Measurements from ENCODE around the gene MAML2.

The MAML2 gene

DNA sequence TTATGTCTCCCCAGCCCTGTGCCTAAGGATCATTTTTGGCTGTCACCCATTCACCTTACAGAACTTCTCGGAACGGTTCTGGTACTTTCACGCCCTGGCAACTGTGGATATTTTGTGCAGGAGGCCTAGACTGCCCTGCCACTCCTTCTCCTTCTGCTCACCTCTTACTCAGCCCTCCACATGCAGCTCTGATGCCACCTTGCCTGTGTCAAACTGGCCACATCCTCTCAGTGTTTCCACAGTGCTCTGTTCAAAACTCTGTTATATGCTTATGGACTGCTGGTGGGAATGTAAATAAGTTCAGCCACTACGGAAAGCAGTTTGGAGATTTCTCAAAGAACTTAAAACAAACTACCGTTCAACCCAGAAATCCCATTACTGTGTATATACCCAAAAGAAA, 318.3 kb downstream of the MAML2 start:
- DNase-seq, result no peak

DNA sequence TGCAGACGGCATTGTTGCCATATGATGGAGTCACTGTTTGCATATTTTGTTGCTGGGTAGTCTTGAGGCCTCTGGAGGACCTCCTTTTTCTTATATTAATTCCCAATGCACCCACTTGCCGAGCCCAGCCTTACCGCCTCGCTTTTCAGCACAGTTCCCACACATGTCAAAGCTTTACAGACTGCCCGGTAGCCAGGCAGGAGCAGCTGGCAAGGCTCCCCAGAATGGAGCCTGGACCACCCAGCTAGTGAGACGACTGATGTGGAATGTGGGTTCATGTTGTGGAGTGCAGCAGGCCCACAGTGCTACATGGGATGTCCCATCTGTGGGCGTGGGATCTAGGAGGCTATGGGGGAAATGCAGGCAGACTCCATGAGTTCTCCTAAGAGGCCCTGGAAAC, 319.7 kb downstream of the MAML2 start:
- DNase-seq, result no peak

DNA sequence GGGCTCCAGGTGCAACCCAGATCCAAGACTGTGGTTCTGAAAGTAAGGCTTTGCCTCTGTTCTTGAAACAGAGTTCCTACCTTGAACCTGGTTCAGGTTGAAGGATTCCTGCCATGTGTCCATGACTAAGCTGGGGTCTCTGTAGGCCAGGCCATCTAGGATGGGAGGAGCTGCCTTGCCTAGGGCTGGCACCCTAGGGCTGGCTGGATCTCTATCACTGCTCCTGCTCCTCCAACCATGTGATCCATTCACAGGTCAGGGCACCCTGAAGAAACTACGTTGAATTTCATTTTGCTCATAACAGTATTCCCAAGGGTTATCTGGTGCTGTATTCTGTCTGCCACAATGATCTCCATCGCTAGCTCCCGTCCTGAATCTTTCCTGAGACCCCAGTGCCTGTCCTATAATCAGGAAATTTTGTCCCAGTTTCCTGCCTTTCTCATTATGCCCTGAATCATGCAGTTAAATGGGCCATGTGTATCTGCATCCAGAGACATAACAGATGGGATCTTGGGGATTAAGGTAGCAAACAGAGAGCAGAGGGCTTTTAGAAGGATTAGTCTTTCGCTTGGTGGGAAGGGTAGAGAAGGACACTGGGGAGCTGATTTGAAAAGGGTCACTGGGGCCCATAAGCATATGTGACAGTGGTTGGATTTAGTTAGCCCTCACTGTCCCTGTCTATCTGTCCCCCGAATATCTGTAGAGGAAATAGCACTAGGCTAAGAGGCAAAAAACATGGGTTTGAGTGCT, 320.9 kb downstream of the MAML2 start:
- DNase-seq, result no peak

DNA sequence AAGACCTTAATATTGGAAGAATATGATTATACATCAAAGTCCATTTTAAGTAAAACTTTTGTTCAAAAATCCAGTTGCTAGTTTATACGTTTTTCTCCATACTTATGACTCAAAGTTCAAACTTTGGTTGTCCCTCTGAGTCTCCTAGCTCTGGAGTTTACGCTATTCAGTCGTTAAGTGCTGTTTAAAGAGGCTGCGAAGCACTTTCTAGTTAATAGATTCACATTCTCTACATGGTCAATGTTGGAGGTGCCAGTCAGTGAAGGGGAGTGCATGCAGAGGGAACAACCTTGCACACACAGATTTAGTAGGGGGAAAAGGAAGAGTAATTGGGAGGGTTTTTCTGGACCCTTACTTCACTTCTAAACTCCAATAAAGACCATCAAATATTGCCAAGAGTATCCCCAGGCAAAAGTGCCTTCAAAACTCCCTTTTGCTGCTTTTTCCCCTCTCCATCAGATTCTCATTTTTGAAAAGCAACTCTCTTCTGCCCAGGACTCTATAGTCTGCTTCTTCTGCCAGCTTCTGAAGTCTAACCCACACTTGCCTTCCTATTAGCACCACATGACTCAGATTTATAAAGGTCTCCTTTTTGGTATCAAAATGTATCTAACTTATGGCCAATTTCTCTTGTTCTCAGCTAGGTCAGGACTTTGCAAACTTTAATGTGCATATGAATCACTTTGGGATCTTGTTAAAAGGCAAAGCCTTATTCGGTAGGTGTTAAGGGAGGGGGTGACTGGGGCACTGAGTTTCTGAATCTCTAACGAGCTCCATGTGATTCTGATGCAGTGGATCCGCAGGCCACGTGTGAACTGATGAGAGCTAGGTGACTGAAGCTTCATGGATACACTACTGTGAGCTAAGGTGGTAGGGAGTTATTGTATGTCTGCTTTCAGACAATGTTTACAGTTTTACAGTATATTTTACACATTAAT, 322.9 kb downstream of the MAML2 start:
- DNase-seq, result no peak

DNA sequence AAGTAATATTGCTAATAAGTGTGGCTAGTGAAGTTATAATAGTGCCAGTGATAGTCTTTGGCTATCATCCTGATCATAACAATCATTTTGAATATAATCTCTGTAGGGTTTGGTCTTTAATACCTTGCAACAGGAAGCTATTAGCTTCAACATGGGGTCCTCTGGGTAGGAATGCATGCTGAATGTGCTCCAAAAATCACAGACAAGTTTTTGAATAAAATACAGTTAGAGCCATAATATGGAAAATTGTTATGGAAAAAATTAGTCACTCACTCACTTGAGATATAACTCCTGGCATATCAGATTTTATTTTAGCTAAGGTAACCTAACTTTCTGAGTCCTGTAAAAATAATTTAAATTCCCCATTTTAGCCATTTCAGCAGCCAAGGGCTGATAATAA, 323.7 kb downstream of the MAML2 start:
- DNase-seq, result no peak

DNA sequence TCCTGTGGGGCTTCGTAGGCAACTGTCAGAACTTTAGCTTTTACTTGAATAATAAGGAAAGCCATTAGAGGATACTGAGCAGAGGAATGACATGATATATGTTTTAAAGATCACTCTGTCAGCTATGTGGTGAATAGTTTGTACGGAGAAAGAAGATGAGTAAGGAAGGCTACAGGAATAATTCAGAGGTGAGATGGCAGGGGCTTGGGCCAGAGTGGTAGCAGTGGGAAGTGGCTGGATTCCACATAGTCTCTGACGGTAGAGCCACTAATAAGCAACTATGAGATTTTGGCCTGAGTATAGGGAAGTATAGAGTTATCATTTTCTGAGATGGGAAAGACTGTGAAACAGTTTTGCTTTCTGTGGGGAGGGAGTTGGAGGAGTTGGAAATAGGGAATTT, 325.1 kb downstream of the MAML2 start:
- DNase-seq, result no peak

DNA sequence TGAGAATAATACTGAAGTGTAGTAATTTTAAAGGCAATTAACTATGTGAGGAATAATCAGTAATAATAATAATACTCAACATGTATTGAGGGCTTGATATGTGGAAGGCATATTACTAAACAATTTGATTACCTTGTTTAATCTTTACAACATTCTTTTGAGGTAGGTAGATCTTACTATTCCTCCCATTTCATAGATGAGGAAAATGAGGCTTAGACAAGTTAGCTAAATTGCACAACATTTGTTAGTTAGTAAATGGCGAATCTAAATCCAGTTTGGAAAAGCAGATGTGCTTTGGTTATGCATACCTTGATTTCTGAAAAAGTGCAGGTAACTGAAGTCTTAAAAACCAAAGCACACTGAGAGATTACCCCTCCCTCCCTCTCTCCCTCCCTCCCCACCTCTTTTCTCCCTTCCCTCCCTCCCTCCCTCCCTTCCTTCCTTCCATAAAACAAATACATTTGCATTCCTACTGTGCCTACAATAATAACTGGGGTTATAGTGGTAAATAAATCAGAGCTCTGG, 326.0 kb downstream of the MAML2 start:
- no peak for DNase-seq

DNA sequence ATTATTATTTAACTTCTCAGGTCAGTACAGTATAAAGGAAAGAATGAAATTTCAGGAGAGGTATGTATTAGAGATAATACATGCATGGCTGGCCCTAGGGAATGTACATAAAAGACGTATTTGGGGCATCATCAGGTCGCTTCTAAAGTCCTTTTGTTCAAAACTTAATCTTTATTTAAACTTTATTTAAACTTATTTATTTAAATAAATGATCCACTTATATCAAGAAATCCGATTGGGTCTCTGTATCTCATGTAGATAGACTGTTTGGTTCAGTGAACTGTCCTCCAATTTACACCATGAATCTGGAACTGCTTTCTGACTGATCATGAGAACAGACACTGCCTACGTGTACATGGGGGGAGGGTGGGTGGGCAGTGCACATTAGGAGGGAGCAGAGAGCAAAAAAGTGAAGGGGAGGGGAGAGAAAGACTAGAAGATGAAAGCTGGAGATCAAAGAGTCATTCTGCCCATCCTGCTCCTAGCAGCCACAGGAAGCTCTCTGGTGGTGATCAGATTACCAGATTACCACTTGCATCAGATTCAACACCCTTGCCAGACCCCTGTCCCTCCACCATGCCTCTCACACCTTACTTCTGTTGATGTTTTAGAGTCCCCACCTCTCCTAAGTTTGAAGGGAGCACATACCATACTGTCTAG, 327.0 kb downstream of the MAML2 start:
- DNase-seq, result peak; percentile 94

DNA sequence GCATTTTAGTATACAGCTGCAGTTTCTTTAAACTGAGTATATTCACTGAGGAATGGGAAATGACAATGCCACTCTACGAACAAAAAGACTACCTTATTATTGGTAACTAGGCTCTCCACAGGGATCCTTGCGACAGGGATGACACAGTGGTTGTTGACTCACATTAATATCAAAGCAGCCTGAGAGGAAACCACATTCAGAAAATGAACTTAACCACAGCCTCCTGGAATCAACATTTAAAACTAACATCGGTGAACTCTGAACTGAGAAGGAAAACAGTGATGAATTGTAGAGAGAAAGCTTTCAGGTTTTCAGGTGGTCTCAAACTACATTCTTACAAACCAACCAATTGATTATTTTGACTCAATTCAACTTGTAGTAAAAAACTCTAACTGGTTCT, 328.8 kb downstream of the MAML2 start:
- no peak for DNase-seq

DNA sequence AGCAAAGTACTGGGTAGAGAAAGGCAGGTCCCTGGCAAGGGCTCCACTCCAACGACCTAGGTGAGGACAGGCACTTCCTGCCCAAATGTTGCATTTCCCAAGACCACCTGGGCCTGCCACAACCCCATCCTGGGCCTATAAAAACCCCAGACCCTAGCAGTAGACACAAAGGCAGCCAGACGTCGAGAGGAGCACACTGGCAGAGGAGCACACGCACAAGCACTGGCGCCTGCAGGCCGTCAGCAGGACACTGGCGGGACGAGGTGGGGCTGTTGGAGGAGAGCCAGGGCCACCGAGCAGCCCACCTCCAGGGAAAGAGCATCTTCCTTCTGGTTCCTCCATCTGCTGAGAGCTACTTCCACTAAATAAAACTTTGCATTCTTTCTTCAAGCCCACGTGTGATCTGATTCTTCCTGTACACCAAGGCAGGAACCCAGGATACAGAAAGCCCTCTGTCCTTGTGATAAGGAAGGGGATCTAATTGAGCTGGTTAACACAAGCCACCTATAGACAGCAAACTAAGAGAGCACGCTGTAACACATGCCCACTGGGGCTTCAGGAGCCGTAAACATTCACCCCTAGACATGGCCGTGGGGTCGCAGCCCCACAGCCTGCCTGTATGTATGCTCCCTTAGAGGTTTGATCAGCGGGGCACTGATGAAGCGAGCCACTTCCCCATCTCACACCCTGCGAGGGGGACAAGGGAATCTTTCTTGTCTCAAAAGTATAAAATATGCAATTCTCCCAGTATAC, 329.4 kb downstream of the MAML2 start:
- DNase-seq, result peak; percentile 70

DNA sequence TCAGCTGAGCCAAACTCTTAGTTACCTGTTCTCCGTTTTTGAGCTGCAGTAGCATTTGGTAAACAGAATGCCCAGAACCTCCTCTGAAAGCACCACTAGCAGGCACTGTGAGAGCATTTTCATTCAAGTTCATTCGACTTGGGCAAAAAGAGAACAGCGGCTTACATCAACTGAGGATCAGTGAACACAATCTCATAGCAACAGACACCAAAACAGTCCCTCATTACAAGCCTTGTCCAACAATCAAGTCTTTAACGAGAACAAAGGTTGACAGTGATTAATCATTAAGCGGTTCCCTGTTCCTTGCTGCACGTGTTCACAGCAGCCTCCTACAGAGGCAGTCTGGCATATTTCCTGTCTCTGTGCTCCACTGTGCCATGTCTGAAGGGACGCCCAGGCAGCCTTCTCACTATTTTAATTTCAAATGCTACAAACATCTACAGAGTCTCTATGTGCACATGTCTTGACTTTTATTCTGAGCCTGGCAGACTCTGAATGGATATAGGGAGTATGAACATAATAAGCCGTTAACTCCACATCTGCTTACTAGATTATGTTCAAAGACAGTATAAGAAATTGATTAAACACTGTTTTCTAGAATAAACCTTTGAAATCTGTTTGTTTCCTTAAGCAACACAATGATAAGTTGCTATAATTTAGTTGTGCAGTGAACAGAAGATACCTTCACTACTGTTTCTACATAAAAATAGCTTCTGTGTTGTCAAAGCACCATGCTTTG, 330.7 kb downstream of the MAML2 start:
- peak; percentile 93 for DNase-seq

DNA sequence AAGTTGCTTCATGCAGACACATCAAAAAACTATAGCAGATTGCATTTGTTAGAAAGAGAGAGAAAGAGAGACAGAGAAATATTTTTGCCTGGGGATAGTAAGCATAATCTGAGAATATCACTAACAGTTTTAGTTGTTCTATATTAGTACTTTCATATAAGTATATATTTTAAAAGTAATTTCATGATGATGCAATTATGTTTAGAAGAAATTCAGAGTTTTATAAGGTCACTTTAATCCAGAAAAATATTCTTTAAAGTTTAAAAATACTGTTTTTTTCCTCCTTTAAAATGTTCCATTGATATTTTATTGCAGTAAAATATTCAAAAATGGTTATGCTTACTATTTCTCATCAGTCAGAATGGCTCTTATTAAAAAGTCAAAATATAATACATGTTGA, 332.3 kb downstream of the MAML2 start:
- no peak for DNase-seq

DNA sequence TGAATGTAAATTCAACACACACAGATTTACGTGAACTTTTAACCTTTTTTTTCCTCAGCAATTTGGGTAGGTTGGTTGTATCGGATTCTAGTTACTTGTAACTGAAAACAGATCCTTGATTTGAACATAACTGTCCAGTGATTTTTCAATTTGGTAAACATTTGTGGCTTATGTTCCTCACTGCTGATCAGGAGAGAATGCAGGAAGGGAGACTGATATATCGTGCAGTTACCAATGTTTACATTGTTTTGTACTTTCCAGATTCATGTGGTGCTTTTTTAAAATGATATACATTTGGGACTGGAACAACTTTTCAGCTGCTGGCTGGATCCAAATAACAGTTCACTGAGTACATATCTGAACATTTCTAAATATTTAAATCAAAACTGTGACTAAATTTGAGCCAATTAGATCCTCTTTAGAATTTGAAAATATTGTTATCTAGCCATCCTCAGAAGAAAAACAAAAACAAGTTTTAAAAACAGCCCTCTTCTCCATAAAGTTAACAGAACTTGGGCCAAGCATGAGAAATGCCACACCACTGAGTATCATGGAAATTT, 334.8 kb downstream of the MAML2 start:
- no peak for DNase-seq

DNA sequence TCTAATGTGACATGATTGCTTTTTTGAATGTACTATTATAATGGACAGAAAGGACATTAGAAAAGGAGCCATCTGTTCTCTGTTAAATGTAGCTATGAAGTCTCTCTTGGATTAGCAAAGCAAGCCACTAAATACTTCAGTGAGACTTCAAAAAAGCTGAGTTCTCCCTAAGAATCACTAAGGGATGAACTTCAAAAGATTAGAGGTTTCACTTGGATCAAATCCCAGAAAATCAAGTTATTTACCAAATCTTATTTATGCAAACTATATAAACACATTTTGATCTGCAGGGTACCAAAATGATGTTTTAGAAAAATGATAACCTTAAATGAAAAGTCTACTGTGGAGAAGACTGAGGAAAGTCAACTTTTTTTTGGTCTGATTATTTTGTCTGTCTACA, 337.0 kb downstream of the MAML2 start:
- DNase-seq, result no peak

DNA sequence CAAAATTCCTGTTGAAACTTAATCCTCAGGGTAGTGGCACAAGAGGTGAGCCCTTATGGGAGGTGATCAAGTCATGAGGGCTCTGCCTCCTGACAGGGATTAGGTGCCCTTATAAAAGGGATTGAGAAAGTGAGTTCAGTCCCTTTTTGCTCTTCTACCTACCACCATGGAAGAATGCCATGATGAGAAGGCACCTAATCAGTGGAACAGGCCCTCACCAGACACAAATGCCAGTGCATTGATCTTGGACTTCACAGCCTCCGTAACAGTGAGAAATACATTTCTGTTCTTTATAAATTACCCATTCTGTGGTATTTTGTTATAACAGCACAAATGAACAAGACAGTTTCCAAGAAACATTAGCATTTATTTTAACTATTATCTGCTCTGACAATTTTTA, 338.1 kb downstream of the MAML2 start:
- no peak for DNase-seq

DNA sequence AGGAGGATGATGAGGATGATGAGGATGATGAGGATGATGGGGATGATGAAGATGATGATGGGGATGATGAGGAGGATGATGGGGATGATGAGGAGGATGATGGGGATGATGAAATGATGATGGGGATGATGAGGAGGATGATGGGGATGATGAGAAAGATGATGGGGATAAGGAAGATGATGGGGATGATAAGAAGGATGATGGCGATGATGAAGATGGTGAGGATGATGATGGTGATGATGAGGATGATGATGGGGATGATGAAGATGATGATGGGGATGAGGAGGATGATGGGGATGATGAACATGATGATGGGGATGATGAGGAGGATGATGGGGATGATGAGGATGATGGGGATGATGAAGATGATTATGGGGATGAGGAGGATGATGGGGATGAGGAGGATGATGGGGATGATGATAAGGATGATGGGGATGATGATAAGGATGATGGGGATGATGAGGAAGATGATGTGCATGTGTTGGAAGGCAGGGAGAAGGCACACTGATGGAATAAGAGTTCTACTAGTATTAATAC, 340.2 kb downstream of the MAML2 start:
- no peak for DNase-seq

DNA sequence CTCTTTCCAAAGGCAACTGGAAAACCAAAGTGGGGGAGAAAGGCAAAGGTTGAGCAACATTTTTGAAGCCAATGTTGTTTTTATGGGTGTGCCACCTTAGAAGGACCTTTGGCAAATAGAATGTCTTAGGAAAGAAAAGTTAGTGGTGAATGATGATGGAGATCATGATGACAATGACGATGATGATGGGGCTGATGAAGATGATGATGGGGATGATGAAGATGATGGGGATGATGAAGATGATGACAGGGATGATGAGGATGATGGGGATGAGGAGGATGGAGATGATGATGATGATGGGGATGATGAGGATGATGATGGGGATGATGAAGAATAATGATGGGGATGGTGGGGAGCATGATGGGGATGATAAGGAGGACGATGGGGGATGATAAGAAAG, 340.7 kb downstream of the MAML2 start:
- no peak for DNase-seq

DNA sequence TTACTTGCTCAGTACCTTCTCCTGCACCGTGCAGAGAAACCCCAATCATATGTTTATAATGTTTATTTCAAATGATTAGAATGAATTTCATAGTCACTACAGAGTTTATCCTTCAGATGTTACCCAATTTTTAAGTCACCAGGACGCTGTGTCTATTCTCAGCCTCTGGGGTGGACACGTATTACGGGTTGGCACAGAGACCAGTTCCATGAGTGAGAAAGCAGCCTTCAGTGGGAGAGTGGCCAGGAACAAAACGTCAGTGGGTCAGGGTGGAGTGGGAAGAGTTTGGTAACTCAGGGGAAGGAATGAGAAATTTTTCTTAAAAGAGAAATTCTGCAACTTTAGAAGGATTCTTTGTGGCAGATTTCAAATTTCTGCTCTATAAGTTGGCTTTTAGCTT, 342.0 kb downstream of the MAML2 start:
- DNase-seq, result no peak

DNA sequence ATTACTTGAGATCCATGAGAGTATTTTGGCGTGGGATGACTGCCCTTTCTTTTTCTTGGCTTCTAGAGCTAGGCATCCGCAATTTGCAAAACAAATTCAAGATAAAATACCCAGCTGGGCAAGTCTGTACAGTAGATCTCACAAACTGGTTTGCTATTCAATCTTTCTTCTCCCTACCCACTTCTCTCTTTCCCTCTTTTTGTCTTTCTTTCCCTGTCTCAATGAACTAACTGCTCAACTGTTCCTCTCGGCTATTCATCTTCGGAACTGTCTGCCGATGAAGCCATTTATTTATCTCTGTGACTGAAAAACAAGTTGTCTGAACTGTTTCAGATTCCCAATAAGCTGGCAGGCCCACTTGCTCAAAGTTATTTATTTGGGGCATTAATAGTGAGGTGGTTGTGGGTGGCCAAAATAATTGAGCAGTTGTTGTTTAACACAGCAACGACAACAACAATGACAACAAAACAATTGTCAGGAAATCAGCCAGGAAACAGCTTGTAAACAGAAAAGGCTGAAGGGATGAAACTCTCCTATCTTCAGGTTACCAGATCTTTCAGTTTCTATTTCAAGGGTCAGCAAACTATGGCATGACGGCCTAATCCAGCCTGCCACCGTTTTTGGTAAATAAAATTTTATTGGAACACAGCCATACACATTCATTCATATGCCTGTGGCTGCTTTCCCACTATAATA, 343.1 kb downstream of the MAML2 start:
- no peak for DNase-seq

DNA sequence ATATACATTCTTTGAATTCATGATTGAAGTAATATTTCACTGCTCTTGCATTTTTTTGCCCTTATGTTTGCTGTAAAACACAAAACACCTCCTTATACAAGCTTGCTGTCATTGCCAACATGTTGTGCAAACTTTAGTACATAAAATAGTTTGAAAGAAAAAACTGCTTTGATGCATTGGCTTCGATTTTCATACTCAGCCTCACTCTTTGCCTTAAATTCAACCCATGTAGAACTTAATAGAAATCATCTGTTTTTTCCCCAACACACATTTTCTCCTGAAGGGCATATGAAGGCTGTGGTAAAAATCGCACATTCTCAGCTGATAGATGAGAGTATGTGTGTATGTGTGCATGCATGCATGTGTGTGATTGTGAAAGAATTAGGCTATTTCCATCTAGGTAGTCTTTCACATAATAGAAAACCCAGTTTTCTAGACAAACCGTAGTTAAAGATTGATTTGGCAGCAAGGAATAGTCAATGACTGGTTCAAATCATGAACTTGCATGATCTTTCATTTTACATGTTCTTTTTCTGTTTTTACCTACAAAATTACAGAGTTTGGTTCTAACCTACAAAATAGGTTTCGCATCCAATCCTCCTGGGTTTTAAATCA, 346.3 kb downstream of the MAML2 start:
- no peak for DNase-seq

All from islet precursor cell (in vitro differentiated cells).